ENCODE measurements around the gene HS3ST6. TPM values are rescaled to one million over a fixed set of nuclear protein-coding genes. Genes with fewer than 3 reads are reported as not detected.

The HS3ST6 gene
- total and polyA plus RNA-seq, 2 of the 13 experiments (the other 11 are each of a cell fraction or from before 2014, with no cell fraction given): not detected

DNA sequence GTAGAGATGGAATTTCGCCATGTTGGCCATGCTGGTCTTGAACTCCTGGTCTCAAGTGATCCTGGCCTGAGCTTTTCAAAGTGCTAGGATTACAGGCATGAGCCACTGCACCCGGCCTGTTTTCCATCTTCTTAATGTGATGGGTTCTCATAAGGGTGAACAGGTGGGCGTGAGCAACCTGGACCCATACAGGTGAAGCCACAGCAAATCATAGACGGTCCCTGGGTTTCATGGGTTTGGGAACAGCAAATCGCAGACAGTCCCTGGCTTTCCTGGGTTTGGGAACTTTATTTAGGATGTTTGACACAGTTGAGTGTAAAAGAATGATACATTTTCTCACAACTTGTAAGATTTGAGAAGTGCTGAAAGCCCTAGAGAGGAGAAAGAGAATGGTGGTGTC is 33.3 kb downstream of the HS3ST6 start:
- intact Hi-C loops (cut with micrococcal nuclease; ENCODE audit: unreplicated experiment): no loop called here
- H3K79me2 ChIP-seq (ENCODE audit: insufficient read depth, low read length): no peaks in the 10 kb centered on the region
- peaks cover 2 to 11% of the 10 kb centered on the region in 2 experiments; a peak in 4 of 5 replicates for H3K27me3 ChIP-seq (ENCODE audit: control insufficient read depth in 1 of 2, insufficient read depth in 2 of 2, low read length in 2 of 2)
- DNase-seq (ENCODE audit: low spot score) (no peak), FAIRE-seq (no peak), ATAC-seq (no peak)
- H3K9ac ChIP-seq (ENCODE audit: insufficient read depth, low read depth, low read length): no peak overlapping the region
- CTCF ChIA-PET (ENCODE audit: low intra/inter-chr PET ratio, low total read pairs): interaction anchor here (0.7 kb wide), 1 partner anchor 45 kb away, joined by 3 read pairs; no protein-coding TSS in a partner anchor
- no peaks in the 10 kb centered on the region for H3K36me3 ChIP-seq (replicated peaks in 1 of 2; ENCODE audit: control insufficient read depth in 1 of 2, insufficient read depth in 2 of 2, low read length in 2 of 2)
- 54% methylated on average over 5 of the region's 5 CpGs for WGBS (ENCODE audit: low lambda C conversion rate)
- in situ Hi-C loops (cut with HindIII; ENCODE audit: extremely low pct_ligation_motif_present, low pct_unique_long_range_greater_than_20kb): no loop called here
- TF ChIP-seq ZNF33B (CRISPR knock-in tag; IDR thresholded peaks at IDR 0.05): no peak
- no peak overlapping the region for H3K4me2 ChIP-seq (ENCODE audit: low read depth, low read length)
- H3K4me3 ChIP-seq (replicated peaks in 1 of 3; ENCODE audit: insufficient read depth in 1 of 3, low read depth in 2 of 3, low read length in 3 of 3): no peak overlapping the region
- BruUV-seq (replicated peaks): no TSS peak
- H4K20me1 ChIP-seq (ENCODE audit: insufficient read depth, low read length): no peaks in the 10 kb centered on the region
- POLR2A ChIA-PET: no interaction called here
- H3K4me1 ChIP-seq (ENCODE audit: insufficient read depth, low read length): peaks cover 18% of the 10 kb centered on the region
- no peak overlapping the region for H2AFZ ChIP-seq (ENCODE audit: low read length)
- H3K9me3 ChIP-seq (ENCODE audit: low read length): no peaks in the 10 kb centered on the region
- H3K27ac ChIP-seq (ENCODE audit: extremely low read length, insufficient read depth, low read length): no peak overlapping the region

DNA sequence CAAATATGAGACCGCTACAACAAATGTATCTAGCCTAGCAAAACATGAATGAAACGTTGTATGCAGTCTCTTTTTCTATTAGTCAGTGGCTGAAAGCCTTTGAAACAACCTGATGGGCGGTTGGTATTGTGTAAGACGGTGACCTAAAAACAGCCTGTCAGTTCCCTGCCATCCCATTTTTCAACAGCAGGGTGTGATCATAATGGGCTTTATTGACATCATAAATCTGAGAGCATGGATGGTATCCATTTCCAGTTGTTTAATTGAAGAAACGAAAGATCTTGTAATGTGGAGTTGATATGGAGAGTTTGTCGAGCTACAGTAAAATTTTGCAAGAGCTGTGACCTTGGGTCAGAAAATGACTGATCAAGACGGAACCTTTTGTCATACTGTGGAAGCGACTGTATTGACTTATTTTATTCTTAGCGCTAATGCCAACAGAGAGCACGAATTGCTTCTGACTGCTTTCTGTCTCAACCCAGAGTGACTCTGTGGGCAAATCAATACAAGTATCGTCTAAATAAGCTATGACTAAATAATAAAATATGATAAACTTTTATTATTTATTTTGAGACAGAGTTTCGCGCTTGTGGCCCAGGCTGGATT is 34.0 kb downstream of the HS3ST6 start:
- Histone ChIP-seq H4K20me1 (ENCODE audit: insufficient read depth, low read length) (no peaks in the 10 kb centered on the region), H3K4me1 (ENCODE audit: insufficient read depth, low read length) (peaks cover 22% of the 10 kb centered on the region), H3K27me3 (ENCODE audit: control insufficient read depth in 1 of 2, insufficient read depth in 2 of 2, low read length in 2 of 2) (peaks cover 2 to 8% of the 10 kb centered on the region in 2 experiments; a peak in 3 of 5 replicates), H3K9me3 (ENCODE audit: low read length) (no peaks in the 10 kb centered on the region), H3K27ac (ENCODE audit: extremely low read length, insufficient read depth, low read length) (no peak overlapping the region), H3K79me2 (ENCODE audit: insufficient read depth, low read length) (no peaks in the 10 kb centered on the region), H3K4me2 (ENCODE audit: low read depth, low read length) (no peak overlapping the region), H3K4me3 (replicated peaks in 1 of 3; ENCODE audit: insufficient read depth in 1 of 3, low read depth in 2 of 3, low read length in 3 of 3) (no peak overlapping the region), H2AFZ (ENCODE audit: low read length) (no peak overlapping the region), H3K9ac (ENCODE audit: insufficient read depth, low read depth, low read length) (no peak overlapping the region), H3K36me3 (replicated peaks in 1 of 2; ENCODE audit: control insufficient read depth in 1 of 2, insufficient read depth in 2 of 2, low read length in 2 of 2) (no peaks in the 10 kb centered on the region)
- ATAC-seq: peak; percentile 74
- WGBS (ENCODE audit: low lambda C conversion rate): 17% methylated on average over 13 of the region's 13 CpGs
- in situ Hi-C loops (cut with HindIII; ENCODE audit: extremely low pct_ligation_motif_present, low pct_unique_long_range_greater_than_20kb) (no loop called here), intact Hi-C loops (cut with micrococcal nuclease; ENCODE audit: unreplicated experiment) (no loop called here)
- peak; percentile 63 for DNase-seq (ENCODE audit: low spot score)
- FAIRE-seq: peak; percentile 79
- no TSS peak for BruUV-seq (replicated peaks)
- POLR2A ChIA-PET: no interaction called here
- CTCF ChIA-PET (ENCODE audit: low intra/inter-chr PET ratio, low total read pairs): interaction anchor here (0.7 kb wide), 1 partner anchor 45 kb away, joined by 3 read pairs; no protein-coding TSS in a partner anchor
- TF ChIP-seq, protein P1, sequence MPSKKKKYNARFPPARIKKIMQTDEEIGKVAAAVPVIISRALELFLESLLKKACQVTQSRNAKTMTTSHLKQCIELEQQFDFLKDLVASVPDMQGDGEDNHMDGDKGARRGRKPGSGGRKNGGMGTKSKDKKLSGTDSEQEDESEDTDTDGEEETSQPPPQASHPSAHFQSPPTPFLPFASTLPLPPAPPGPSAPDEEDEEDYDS (CRISPR knock-in tag; IDR thresholded peaks at IDR 0.05): no peak
- TF ChIP-seq ZKSCAN1 (IDR thresholded peaks at IDR 0.05; ENCODE audit: low read length): no peak
- peak; percentile 35 for TF ChIP-seq SMC3 (IDR thresholded peaks at IDR 0.05; ENCODE audit: low read length)
- no peak for TF ChIP-seq ZNF547 (CRISPR knock-in tag; IDR thresholded peaks at IDR 0.05)
- TF ChIP-seq CEBPG (CRISPR knock-in tag; IDR thresholded peaks at IDR 0.05): peak; percentile 79
- no peak for TF ChIP-seq ZNF749 (CRISPR knock-in tag; IDR thresholded peaks at IDR 0.05; ENCODE audit: borderline replicate concordance)
- TF ChIP-seq CBFB (CRISPR knock-in tag; IDR thresholded peaks at IDR 0.05): no peak
- TF ChIP-seq ZNF383 (CRISPR knock-in tag; IDR thresholded peaks at IDR 0.05; ENCODE audit: borderline replicate concordance): no peak
- no peak for TF ChIP-seq MAZ (IDR thresholded peaks at IDR 0.05; ENCODE audit: borderline replicate concordance, low read depth, low read length)
- no peak for TF ChIP-seq MAZ (CRISPR knock-in tag; IDR thresholded peaks at IDR 0.05; ENCODE audit: low read depth)
- peak; percentile 26; the same call in 1 of the 2 replicates for TF ChIP-seq KDM1A (CRISPR knock-in tag; IDR thresholded peaks at IDR 0.05)
- 0 out of 2 replicates have a peak, but pooled peaks have one; percentile 11 for TF ChIP-seq FOSL2 (CRISPR knock-in tag; IDR thresholded peaks at IDR 0.05)
- peak; percentile 77; the same call in 1 of the 2 replicates for TF ChIP-seq ZBTB21 (CRISPR knock-in tag; IDR thresholded peaks at IDR 0.05)
- no peak for TF ChIP-seq POLR2G (IDR thresholded peaks at IDR 0.05; ENCODE audit: low read depth, low read length)
- no peak for TF ChIP-seq REPIN1 (CRISPR knock-in tag; IDR thresholded peaks at IDR 0.05; ENCODE audit: borderline replicate concordance, low read depth)
- no peak for TF ChIP-seq SMAD1 (CRISPR knock-in tag; IDR thresholded peaks at IDR 0.05; ENCODE audit: borderline replicate concordance, low read depth)
- TF ChIP-seq SUZ12 (IDR thresholded peaks at IDR 0.05; ENCODE audit: low read depth, low read length): no peak
- TF ChIP-seq ZNF337 (CRISPR knock-in tag; IDR thresholded peaks at IDR 0.05; ENCODE audit: borderline replicate concordance, low read depth): no peak
